ENCODE data around the gene ALOX12B. TPM values are rescaled to one million over a fixed set of nuclear protein-coding genes. Genes with fewer than 3 reads are reported as not detected.
A peak's percentile ranks its signal among the peaks of the same experiment; 100 is the strongest.

Gene ALOX12B
- total and polyA plus RNA-seq, 2 of the 13 experiments (the other 11 are each of a cell fraction or from before 2014, with no cell fraction given): 0.13 TPM; not detected in 1

GRCh38 chr17:8056232-8056975, 31.1 kb downstream of the ALOX12B start (continued):
- peak; percentile 79 for TF ChIP-seq FOXP4 (CRISPR knock-in tag; IDR thresholded peaks at IDR 0.05)
- no peak for TF ChIP-seq ZNF616 (CRISPR knock-in tag; IDR thresholded peaks at IDR 0.05; ENCODE audit: low read depth)
- TF ChIP-seq ZBTB43 (CRISPR knock-in tag; conservative IDR thresholded peaks at IDR 0.05): no peak
- TF ChIP-seq ZNF34 (CRISPR knock-in tag; IDR thresholded peaks at IDR 0.05; ENCODE audit: borderline replicate concordance): 0 out of 2 replicates have a peak, but pooled peaks have one; percentile 27
- peak in 1 of 2 experiments; percentile 88; a peak in 2 of 4 replicates for TF ChIP-seq ATF4 (CRISPR knock-in tag; IDR thresholded peaks at IDR 0.05)
- peak; percentile 23; the same call in 1 of the 2 replicates for TF ChIP-seq KDM3A (CRISPR knock-in tag; IDR thresholded peaks at IDR 0.05; ENCODE audit: low read depth)
- TF ChIP-seq ZFAT (CRISPR knock-in tag; conservative IDR thresholded peaks at IDR 0.05): no peak
- 0 out of 2 replicates have a peak, but pooled peaks have one; percentile 9 for TF ChIP-seq ZKSCAN1 (IDR thresholded peaks at IDR 0.05; ENCODE audit: low read length)
- TF ChIP-seq ZNF460 (CRISPR knock-in tag; IDR thresholded peaks at IDR 0.05; ENCODE audit: borderline replicate concordance): no peak
- TF ChIP-seq TARDBP (CRISPR knock-in tag; IDR thresholded peaks at IDR 0.05): peak; percentile 89; the same call in 1 of the 2 replicates
- TF ChIP-seq ZNF121 (CRISPR knock-in tag; IDR thresholded peaks at IDR 0.05): peak; percentile 34; the same call in 1 of the 2 replicates
- no peak for TF ChIP-seq TIGD3 (CRISPR knock-in tag; IDR thresholded peaks at IDR 0.05; ENCODE audit: borderline replicate concordance)
- TF ChIP-seq SALL1 (CRISPR knock-in tag; IDR thresholded peaks at IDR 0.05): peak; percentile 89
- TF ChIP-seq RARA (CRISPR knock-in tag; IDR thresholded peaks at IDR 0.05): peak; percentile 70
- peak; percentile 79 for TF ChIP-seq MED1 (CRISPR knock-in tag; IDR thresholded peaks at IDR 0.05)
- no peak; the same call in 1 of the 2 replicates for TF ChIP-seq HES4 (CRISPR knock-in tag; IDR thresholded peaks at IDR 0.05; ENCODE audit: borderline replicate concordance)
- peak; percentile 79; the same call in 1 of the 2 replicates for TF ChIP-seq POLR2AphosphoS2 (IDR thresholded peaks at IDR 0.05; ENCODE audit: low read depth, low read length)
- TF ChIP-seq ZNF274 (CRISPR knock-in tag; IDR thresholded peaks at IDR 0.05): no peak
- TF ChIP-seq ZBTB7A (CRISPR knock-in tag; IDR thresholded peaks at IDR 0.05): peak; percentile 95
- TF ChIP-seq REST (IDR thresholded peaks at IDR 0.05; ENCODE audit: borderline replicate concordance in 1 of 2, low read depth in 1 of 2, low read length in 2 of 2): peak in 1 of 2 experiments; percentile 86

Measured in HepG2 (cell line).